LNCAP (cell line): Measurements from ENCODE around the gene PRPH2.

Experiments used
- TF ChIP-seq, protein P1 (sequence below): fragments of 450-650 bp; IDR thresholded peaks from 2 replicates; pipeline ENCODE4 v1.5.1; 2017; ENCODE audit warnings: mild to moderate bottlenecking

The PRPH2 gene

DNA sequence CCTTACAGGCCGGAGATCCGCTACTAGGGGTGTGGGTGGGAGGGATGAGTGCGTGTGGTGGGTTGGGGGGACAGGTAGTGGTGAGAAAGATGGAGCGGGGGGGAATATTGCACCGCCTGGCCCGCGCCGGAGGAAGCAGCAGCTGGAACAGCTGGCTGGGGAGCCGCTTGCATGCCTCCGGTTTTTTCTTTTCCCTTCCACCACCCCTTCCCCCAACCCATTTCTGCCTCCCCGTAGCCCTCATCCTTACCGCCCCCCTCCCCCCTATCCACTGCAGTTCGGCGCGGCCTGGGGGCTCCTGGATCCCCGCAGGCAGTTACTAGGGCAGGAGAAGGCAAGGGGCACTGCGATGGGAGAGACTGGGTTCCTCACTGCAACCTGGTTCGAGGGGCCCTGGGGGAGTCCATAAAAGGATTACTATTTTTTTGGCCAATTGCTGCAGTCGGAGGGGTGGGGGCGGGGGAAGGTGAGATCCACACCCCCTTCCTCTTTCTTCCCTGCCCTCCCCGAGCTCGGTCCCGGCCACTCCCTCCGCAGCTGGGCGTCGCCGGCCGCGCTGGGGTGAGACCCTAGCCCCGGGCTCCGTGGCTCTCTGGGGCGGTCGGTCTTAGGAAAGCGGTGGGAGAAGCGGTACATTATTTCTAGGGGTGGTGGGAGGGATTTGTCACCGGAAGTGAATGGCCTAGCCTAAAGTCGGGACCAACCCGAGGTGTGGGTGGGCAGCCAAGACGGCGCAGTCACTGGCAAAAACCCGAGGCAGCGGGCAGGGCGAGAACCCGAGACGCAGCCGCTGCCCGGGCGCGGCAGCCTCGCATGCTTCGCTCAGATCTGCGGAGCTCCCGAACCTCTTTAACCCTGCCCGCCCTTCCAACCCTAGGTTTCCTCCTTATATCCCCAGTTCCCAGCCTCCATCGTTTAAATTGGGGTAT, 24.3 kb upstream of the PRPH2 start:
- TF ChIP-seq, protein P1, sequence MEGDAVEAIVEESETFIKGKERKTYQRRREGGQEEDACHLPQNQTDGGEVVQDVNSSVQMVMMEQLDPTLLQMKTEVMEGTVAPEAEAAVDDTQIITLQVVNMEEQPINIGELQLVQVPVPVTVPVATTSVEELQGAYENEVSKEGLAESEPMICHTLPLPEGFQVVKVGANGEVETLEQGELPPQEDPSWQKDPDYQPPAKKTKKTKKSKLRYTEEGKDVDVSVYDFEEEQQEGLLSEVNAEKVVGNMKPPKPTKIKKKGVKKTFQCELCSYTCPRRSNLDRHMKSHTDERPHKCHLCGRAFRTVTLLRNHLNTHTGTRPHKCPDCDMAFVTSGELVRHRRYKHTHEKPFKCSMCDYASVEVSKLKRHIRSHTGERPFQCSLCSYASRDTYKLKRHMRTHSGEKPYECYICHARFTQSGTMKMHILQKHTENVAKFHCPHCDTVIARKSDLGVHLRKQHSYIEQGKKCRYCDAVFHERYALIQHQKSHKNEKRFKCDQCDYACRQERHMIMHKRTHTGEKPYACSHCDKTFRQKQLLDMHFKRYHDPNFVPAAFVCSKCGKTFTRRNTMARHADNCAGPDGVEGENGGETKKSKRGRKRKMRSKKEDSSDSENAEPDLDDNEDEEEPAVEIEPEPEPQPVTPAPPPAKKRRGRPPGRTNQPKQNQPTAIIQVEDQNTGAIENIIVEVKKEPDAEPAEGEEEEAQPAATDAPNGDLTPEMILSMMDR = no peak

GRCh38 chr6:42745640-42746462, 23.5 kb upstream of the PRPH2 start, which contains the start of gene TBCC:
TSS of gene TBCC (minus strand) at chr6:42746103. CDS start at chr6:42746073, 30 bp downstream.
- TF ChIP-seq, protein P1 = no peak

- TF ChIP-seq, protein P1 = no peak
These were observed 22.8 kb upstream of the PRPH2 start for GRCh38 chr6:42745083-42745639.

GRCh38 chr6:42744351-42744893, 22.0 kb upstream of the PRPH2 start:
- TF ChIP-seq, protein P1 = no peak

GRCh38 chr6:42742116-42742894, 19.9 kb upstream of the PRPH2 start:
- TF ChIP-seq, protein P1 = no peak

DNA sequence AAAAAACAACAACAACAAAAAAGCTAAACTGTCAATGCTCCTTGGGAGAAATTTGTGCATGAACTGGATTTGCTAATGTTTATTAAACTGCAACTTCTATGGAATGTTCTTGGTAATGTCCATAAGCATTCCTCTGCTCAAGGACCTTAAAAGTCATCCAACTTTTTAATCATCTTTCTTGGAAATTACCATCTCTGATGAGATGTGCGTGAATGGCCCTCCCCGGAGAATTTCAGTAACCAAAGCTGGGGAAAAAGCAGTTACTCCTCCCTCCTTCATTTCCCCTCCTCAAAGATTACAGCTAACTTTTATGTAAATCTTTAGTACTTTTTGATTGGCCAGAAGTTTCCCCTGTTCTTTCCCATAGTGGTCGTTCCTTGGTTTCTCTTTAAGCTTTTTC, 18.3 kb upstream of the PRPH2 start:
- TF ChIP-seq, protein P1 = no peak
